ENCODE results near the gene PNPLA5.

DNA sequence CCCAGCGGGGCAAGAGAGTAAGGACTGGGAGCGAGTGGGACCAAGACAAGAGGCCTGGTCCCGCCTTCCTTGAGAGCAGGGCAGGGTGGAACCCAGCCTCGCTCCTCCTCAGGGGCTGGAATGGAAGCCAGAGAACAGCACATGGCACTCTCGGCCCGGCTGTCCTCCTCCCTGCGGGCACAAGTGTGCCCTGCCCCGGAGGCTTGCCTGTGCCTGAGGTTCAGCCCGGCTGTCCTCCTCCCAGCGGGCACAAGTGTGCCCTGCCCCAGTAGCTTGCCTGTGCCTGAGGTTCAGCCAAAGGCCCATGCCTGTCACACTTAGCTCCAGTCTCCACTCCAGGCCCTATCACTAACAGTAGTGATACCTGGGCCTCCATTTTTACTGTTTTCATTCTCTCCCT lies 53.7 kb downstream of the PNPLA5 start:
- TF ChIP-seq, protein P1, sequence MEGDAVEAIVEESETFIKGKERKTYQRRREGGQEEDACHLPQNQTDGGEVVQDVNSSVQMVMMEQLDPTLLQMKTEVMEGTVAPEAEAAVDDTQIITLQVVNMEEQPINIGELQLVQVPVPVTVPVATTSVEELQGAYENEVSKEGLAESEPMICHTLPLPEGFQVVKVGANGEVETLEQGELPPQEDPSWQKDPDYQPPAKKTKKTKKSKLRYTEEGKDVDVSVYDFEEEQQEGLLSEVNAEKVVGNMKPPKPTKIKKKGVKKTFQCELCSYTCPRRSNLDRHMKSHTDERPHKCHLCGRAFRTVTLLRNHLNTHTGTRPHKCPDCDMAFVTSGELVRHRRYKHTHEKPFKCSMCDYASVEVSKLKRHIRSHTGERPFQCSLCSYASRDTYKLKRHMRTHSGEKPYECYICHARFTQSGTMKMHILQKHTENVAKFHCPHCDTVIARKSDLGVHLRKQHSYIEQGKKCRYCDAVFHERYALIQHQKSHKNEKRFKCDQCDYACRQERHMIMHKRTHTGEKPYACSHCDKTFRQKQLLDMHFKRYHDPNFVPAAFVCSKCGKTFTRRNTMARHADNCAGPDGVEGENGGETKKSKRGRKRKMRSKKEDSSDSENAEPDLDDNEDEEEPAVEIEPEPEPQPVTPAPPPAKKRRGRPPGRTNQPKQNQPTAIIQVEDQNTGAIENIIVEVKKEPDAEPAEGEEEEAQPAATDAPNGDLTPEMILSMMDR (IDR thresholded peaks at IDR 0.05): no peak
- TF ChIP-seq EP300 (IDR thresholded peaks at IDR 0.05): no peak
- TF ChIP-seq POLR2A (IDR thresholded peaks at IDR 0.05): no peak
- TF ChIP-seq POLR2AphosphoS5 (IDR thresholded peaks at IDR 0.05): no peak
